SJCRH30 (cell line): ENCODE results near the gene TEX12. TPM values are rescaled to one million over a fixed set of nuclear protein-coding genes. Genes with fewer than 3 reads are reported as not detected.
"Not testable (repeated sequence)": the region's sequence is repeated elsewhere in the genome, so short reads cannot be mapped to it uniquely, and the experiment has no call there.

Source experiments
- DNase-seq, 2 experiments: peaks; one replicate each; pipeline ENCODE4 v3.0.0-alpha.2; 2015 to 2020
- H3K27ac ChIP-seq: fragments of 250-450 bp; sonication (Bioruptor Pico); 2 replicates; pipeline ENCODE4 v1.5.1; 2020; ENCODE audit warnings: mild to moderate bottlenecking, moderate library complexity
- H3K27me3 ChIP-seq: fragments of 250-450 bp; sonication (Bioruptor Pico); 2 replicates; pipeline ENCODE4 v1.5.1; 2020; ENCODE audit warnings: mild to moderate bottlenecking, moderate library complexity
- H3K36me3 ChIP-seq: fragments of 250-450 bp; sonication (Bioruptor Pico); 2 replicates; pipeline ENCODE4 v1.5.1; 2020; ENCODE audit warnings: mild to moderate bottlenecking, moderate library complexity
- H3K4me1 ChIP-seq: fragments of 250-450 bp; sonication (Bioruptor Pico); 2 replicates; pipeline ENCODE4 v1.5.1; 2020; ENCODE audit warnings: mild to moderate bottlenecking, moderate library complexity
- H3K4me3 ChIP-seq: fragments of 250-450 bp; sonication (Bioruptor Pico); 2 replicates; pipeline ENCODE4 v1.5.1; 2020; ENCODE audit warnings: mild to moderate bottlenecking, moderate library complexity
- H3K9me3 ChIP-seq: fragments of 250-450 bp; sonication (Bioruptor Pico); replicated peaks from 2 replicates; pipeline ENCODE4 v1.5.1; 2020; ENCODE audit warnings: mild to moderate bottlenecking, moderate library complexity
- total RNA-seq: library from RNA; depleted of rRNA; stranded (reverse); fragments of >200 nt; shearing (Covaris generic); gene quantifications from 2 replicates; pipeline ENCODE4 v1.2.3, GENCODE V29; 2014

The TEX12 gene
- total RNA-seq, 1 experiment from 2014 or later: not detected

DNA sequence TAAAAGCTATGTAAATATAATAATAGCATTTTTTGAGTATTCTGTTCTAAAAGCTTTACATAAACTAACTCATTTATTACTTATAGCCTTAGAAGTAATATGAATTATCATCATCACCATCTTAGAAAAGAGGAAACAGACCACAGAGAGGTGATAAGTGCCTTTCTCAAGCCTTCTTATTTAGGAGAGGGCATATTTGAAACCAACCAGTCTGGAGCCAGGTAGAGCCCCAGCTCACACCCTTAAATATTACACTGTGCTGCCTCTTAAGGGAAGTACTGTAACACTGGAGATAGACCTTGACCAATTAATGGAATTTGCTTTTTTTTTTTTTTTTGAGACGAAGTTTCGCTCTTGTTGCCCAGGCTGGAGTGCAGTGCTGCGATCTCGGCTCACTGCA, 10.4 kb downstream of the TEX12 start:
- Histone ChIP-seq H3K36me3 (no peaks in the 10 kb centered on the region), H3K9me3 (no peaks in the 10 kb centered on the region), H3K27me3 (no peaks in the 10 kb centered on the region), H3K4me1 (no peaks in the 10 kb centered on the region), H3K4me3 (no peak overlapping the region), H3K27ac (no peak overlapping the region)
- DNase-seq: no peak

DNA sequence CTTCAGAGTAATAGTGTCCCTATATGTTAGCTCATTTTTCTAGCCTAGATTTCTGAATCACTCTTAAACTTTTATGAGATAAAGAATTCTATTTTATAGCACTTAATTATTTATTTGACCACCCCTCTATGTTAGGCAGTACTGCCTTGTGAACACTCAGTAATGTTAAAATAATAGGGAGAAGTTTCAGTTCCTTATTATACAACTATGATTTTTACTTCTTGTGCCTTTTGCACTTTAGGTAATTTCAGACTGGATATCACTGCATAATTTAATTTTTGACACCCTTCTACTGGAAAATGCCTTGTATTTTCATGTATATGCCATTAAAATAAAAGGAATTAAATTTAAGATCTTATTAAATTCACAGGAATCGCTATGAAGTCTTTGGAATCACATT, 11.3 kb downstream of the TEX12 start:
- H3K27me3 ChIP-seq: no peaks in the 10 kb centered on the region
- no peaks in the 10 kb centered on the region for H3K36me3 ChIP-seq
- no peaks in the 10 kb centered on the region for H3K4me1 ChIP-seq
- no peak for DNase-seq
- H3K4me3 ChIP-seq: no peak overlapping the region
- H3K27ac ChIP-seq: no peak overlapping the region
- no peaks in the 10 kb centered on the region for H3K9me3 ChIP-seq

GRCh38 chr11:112178936-112179335, 11.8 kb downstream of the TEX12 start:
- H3K27me3 ChIP-seq: no peaks in the 10 kb centered on the region
- no peaks in the 10 kb centered on the region for H3K9me3 ChIP-seq
- H3K4me3 ChIP-seq: no peak overlapping the region
- no peak for DNase-seq
- no peaks in the 10 kb centered on the region for H3K36me3 ChIP-seq
- H3K4me1 ChIP-seq: no peaks in the 10 kb centered on the region
- H3K27ac ChIP-seq: no peak overlapping the region

- Histone ChIP-seq H3K36me3 (no peaks in the 10 kb centered on the region), H3K9me3 (no peaks in the 10 kb centered on the region), H3K27ac (no peak overlapping the region), H3K4me1 (no peaks in the 10 kb centered on the region), H3K27me3 (no peaks in the 10 kb centered on the region), H3K4me3 (no peak overlapping the region)
- no peak for DNase-seq
Measured at GRCh38 chr11:112179601-112180000, 12.4 kb downstream of the TEX12 start.

GRCh38 chr11:112182867-112183266, 15.7 kb downstream of the TEX12 start:
- H3K4me3 ChIP-seq: no peak overlapping the region
- no peaks in the 10 kb centered on the region for H3K27me3 ChIP-seq
- no peak for DNase-seq
- H3K36me3 ChIP-seq: no peaks in the 10 kb centered on the region
- H3K9me3 ChIP-seq: no peaks in the 10 kb centered on the region
- H3K4me1 ChIP-seq: no peaks in the 10 kb centered on the region
- H3K27ac ChIP-seq: no peak overlapping the region

DNA sequence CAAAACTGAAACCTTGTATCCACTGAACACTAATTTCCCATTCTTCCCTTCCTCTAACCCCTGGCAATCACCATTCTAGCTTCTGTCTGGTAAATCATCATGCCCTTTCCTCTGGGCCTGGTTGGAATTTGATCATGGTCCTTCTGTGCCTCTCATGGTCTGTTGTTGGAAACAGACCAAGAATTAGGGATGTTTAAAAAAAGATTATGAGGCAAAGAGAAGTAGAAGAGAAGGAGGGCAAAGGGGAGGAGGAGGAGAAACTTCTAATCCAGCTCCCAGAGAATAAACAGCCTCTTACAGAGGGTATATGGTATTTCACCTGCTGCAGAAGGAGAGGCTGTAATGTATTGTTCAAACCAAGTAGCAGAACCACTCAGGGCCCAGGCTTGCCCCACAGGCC, 18.7 kb downstream of the TEX12 start:
- no peaks in the 10 kb centered on the region for H3K27me3 ChIP-seq
- no peaks in the 10 kb centered on the region for H3K36me3 ChIP-seq
- no peak overlapping the region for H3K4me3 ChIP-seq
- no peak overlapping the region for H3K27ac ChIP-seq
- H3K9me3 ChIP-seq: no peaks in the 10 kb centered on the region
- DNase-seq: no peak
- no peaks in the 10 kb centered on the region for H3K4me1 ChIP-seq

DNA sequence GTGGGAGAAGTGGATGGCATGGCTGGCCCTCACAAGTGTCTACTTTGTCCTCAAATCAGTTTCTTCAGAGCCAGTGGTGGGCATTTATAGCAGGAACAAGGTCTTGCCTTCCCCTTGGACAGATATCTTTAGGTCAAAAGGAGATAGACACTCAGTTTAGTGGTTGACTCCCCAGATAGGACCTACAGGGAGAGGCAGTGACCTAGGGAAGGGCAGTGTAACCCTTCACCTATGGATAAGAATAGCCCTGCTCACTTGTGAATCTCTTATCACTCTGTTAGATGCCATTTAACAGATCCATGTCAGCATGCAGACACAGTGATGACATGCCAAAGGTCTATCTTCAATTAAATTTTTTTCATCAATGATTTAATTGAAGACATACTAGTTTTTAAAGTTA, 19.1 kb downstream of the TEX12 start:
- H3K27ac ChIP-seq: no peak overlapping the region
- H3K4me3 ChIP-seq: no peak overlapping the region

DNA sequence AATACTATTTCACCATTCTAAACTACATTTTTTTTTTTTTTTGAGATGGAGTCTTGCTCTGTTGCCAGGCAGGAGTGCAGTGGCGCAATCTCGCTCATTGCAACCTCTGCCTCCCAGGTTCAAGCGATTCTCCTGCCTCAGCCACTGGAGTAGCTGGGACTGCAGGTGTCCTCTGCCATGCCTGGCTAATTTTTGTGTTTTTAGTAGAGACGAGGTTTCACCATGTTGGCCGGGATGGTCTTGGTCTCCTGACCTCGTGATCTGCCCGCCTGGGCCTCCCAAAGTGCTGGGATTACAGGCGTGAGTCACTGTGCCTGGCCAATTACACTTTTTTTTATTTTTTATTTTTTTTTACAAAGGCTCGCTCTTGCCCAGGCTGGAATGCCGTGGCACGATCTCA, 27.9 kb downstream of the TEX12 start:
- not testable (repeated sequence) for DNase-seq, H3K4me3 ChIP-seq, H3K27ac ChIP-seq, H3K27me3 ChIP-seq, H3K4me1 ChIP-seq, H3K36me3 ChIP-seq, H3K9me3 ChIP-seq

More for the DNA sequence above, 19.1 kb downstream of the TEX12 start:
- DNase-seq: no peak
- H3K9me3 ChIP-seq: no peaks in the 10 kb centered on the region
- no peaks in the 10 kb centered on the region for H3K27me3 ChIP-seq
- no peaks in the 10 kb centered on the region for H3K36me3 ChIP-seq
- H3K4me1 ChIP-seq: no peaks in the 10 kb centered on the region

- no peaks in the 10 kb centered on the region for H3K4me1 ChIP-seq
- H3K9me3 ChIP-seq: no peaks in the 10 kb centered on the region
- H3K36me3 ChIP-seq: no peaks in the 10 kb centered on the region
- no peak overlapping the region for H3K4me3 ChIP-seq
- no peak overlapping the region for H3K27ac ChIP-seq
- DNase-seq: no peak
- H3K27me3 ChIP-seq: no peaks in the 10 kb centered on the region
Measured at GRCh38 chr11:112195951-112196351, 28.8 kb downstream of the TEX12 start.

DNA sequence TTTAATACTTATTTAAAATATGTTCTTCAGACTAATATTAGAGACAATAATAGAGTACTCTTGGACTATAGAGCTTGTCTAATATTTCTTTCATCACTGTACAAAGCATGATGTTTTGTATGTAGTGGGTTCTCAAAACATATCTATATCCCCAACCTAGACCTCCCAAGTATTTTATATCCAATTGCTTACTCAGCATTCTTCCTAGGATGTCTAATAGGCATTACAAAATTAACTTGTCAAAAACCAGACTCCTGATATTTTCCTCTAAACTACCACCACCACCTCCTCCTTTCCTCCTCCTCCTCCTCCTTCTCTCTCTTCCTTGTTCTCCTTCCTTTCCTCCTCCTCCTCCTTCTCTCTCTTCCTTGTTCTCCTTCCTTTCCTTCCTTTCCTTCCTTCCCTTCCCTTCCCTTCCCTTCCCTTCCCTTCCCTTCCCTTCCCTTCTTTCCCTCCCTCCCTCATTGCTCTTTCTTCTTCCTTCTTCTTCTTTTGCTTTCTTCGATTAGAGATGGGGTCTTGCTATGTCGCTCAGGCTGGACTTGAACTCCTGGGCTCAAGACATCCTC, 29.4 kb downstream of the TEX12 start:
- H3K27me3 ChIP-seq: no peaks in the 10 kb centered on the region
- DNase-seq: no peak
- H3K27ac ChIP-seq: no peak overlapping the region
- no peaks in the 10 kb centered on the region for H3K36me3 ChIP-seq
- H3K4me3 ChIP-seq: no peak overlapping the region
- no peaks in the 10 kb centered on the region for H3K9me3 ChIP-seq
- H3K4me1 ChIP-seq: no peaks in the 10 kb centered on the region

GRCh38 chr11:112199101-112199500, 31.9 kb downstream of the TEX12 start:
- not testable (repeated sequence) for H3K4me1 ChIP-seq, H3K4me3 ChIP-seq, DNase-seq

DNA sequence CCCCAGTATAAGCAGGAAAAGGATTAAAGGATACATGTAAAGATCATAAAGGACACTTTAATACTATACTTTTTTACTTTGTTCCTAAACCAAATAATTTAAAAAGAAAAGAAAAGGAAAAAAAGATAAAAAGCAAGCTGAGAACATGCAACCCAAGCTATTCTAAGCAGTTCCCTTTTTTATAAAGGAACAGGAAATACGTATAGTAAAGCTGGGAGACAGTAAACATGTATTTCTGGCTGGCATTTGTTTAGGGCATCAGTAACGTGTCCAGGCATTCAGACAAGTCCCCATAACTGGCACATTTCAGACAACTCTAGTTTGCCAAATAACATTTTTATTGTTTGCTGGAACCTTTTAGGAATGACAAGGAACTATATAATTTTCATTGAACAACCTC, 33.1 kb downstream of the TEX12 start:
- Histone ChIP-seq H3K4me3 (no peak overlapping the region), H3K36me3 (no peaks in the 10 kb centered on the region), H3K27ac (no peak overlapping the region), H3K27me3 (no peaks in the 10 kb centered on the region), H3K9me3 (no peaks in the 10 kb centered on the region), H3K4me1 (no peaks in the 10 kb centered on the region)
- no peak for DNase-seq

More at GRCh38 chr11:112199101-112199500, 31.9 kb downstream of the TEX12 start:
- not testable (repeated sequence) for H3K27me3 ChIP-seq, H3K27ac ChIP-seq, H3K9me3 ChIP-seq, H3K36me3 ChIP-seq

GRCh38 chr11:112206071-112206470, 38.9 kb downstream of the TEX12 start:
- no peaks in the 10 kb centered on the region for H3K9me3 ChIP-seq
- no peak overlapping the region for H3K27ac ChIP-seq
- no peaks in the 10 kb centered on the region for H3K36me3 ChIP-seq
- no peaks in the 10 kb centered on the region for H3K27me3 ChIP-seq
- H3K4me1 ChIP-seq: no peaks in the 10 kb centered on the region
- DNase-seq: no peak
- H3K4me3 ChIP-seq: no peak overlapping the region

DNA sequence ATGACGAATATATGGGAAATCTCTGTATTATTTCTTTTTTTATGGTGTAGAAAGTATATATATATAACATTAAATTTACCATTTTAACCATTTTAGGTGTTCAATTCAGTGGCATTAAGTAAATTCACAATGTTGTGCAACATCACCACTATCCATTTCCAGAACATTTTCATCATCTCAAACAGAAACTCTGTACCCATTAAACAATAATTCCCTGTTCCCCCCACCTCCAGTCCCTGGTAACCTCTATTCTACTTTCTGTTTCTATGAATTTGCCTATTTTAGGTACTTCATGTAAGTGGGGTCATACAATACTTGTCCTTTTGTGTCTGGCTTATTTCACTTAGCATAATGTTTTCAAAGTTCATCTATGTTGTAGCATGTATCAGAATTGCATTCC, 43.7 kb downstream of the TEX12 start:
- Histone ChIP-seq H3K27me3 (no peaks in the 10 kb centered on the region), H3K4me3 (no peak overlapping the region), H3K9me3 (no peaks in the 10 kb centered on the region), H3K36me3 (no peaks in the 10 kb centered on the region), H3K4me1 (no peaks in the 10 kb centered on the region), H3K27ac (no peak overlapping the region)
- no peak for DNase-seq

GRCh38 chr11:112211536-112211935, 44.4 kb downstream of the TEX12 start:
- no peak overlapping the region for H3K4me3 ChIP-seq
- no peaks in the 10 kb centered on the region for H3K4me1 ChIP-seq
- DNase-seq: no peak
- H3K9me3 ChIP-seq: no peaks in the 10 kb centered on the region
- H3K27ac ChIP-seq: no peak overlapping the region
- no peaks in the 10 kb centered on the region for H3K27me3 ChIP-seq
- H3K36me3 ChIP-seq: no peaks in the 10 kb centered on the region

- no peak for DNase-seq
- Histone ChIP-seq H3K9me3 (no peaks in the 10 kb centered on the region), H3K4me1 (no peaks in the 10 kb centered on the region), H3K4me3 (no peak overlapping the region), H3K36me3 (no peaks in the 10 kb centered on the region), H3K27ac (no peak overlapping the region), H3K27me3 (no peaks in the 10 kb centered on the region)
Measured at GRCh38 chr11:112212290-112212689, 45.1 kb downstream of the TEX12 start.
